Glutamatergic neuron (in vitro differentiated cells): ENCODE results near the gene MMAB. TPM values are rescaled to one million over a fixed set of nuclear protein-coding genes. Genes with fewer than 3 reads are reported as not detected.

Experiments used
- DNase-seq: peaks from one replicate; pipeline ENCODE4 v3.0.0; 2022
- H3K27ac Mint-ChIP-seq: one replicate; pipeline ENCODE4 v1.8.0; 2020; ENCODE audit warnings: mild to moderate bottlenecking, mixed read lengths, inconsistent platforms; ENCODE audit not compliant: unreplicated experiment
- H3K27me3 Mint-ChIP-seq: one replicate; pipeline ENCODE4 v1.8.0; 2020; ENCODE audit warnings: mild to moderate bottlenecking, moderate library complexity, mixed read lengths, inconsistent platforms; ENCODE audit not compliant: unreplicated experiment
- H3K36me3 Mint-ChIP-seq: one replicate; pipeline ENCODE4 v1.8.0; 2020; ENCODE audit warnings: mild to moderate bottlenecking, mixed read lengths, inconsistent platforms; ENCODE audit not compliant: unreplicated experiment
- H3K4me1 Mint-ChIP-seq: one replicate; pipeline ENCODE4 v1.8.0; 2020; ENCODE audit warnings: mild to moderate bottlenecking, low read depth, mixed read lengths, inconsistent platforms; ENCODE audit not compliant: unreplicated experiment
- H3K4me3 Mint-ChIP-seq: one replicate; pipeline ENCODE4 v1.8.0; 2020; ENCODE audit warnings: mild to moderate bottlenecking, mixed read lengths, inconsistent platforms; ENCODE audit not compliant: unreplicated experiment
- H3K9me3 Mint-ChIP-seq: one replicate; pipeline ENCODE4 v1.8.0; 2020; ENCODE audit warnings: mild to moderate bottlenecking, moderate library complexity, mixed read lengths, inconsistent platforms; ENCODE audit not compliant: unreplicated experiment
- CTCF ChIP-seq: fragments of 200-600 bp; sonication (generic); IDR thresholded peaks from one replicate; pipeline ENCODE4 v1.5.0; 2021; ENCODE audit not compliant: partially characterized antibody, unreplicated experiment
- total RNA-seq: library from RNA; stranded (reverse); fragmentation: NEBNext Ultra II Directional; extraction: Animal tissue kit (Norgen Biotek cat#: 25700); gene quantifications from one replicate; pipeline ENCODE4 v1.2.1, GENCODE V29; 2021; ENCODE audit not compliant: unreplicated experiment

Gene MMAB
- total RNA-seq, 1 donor from 2014 or later, result 28.7 TPM

- peaks cover 6% of the 10 kb centered on the region for H3K9me3 Mint-ChIP-seq
- H3K36me3 Mint-ChIP-seq, result peaks cover 4% of the 10 kb centered on the region
- H3K27ac Mint-ChIP-seq, result no peak overlapping the region
- peaks cover 8% of the 10 kb centered on the region for H3K27me3 Mint-ChIP-seq
- H3K4me1 Mint-ChIP-seq, result peaks cover 1% of the 10 kb centered on the region
- DNase-seq, result no peak
- H3K4me3 Mint-ChIP-seq, result no peak overlapping the region
- TF ChIP-seq CTCF, result no peak
Measured at GRCh38 chr12:109566424-109566823, 6.9 kb downstream of the MMAB start.

DNA sequence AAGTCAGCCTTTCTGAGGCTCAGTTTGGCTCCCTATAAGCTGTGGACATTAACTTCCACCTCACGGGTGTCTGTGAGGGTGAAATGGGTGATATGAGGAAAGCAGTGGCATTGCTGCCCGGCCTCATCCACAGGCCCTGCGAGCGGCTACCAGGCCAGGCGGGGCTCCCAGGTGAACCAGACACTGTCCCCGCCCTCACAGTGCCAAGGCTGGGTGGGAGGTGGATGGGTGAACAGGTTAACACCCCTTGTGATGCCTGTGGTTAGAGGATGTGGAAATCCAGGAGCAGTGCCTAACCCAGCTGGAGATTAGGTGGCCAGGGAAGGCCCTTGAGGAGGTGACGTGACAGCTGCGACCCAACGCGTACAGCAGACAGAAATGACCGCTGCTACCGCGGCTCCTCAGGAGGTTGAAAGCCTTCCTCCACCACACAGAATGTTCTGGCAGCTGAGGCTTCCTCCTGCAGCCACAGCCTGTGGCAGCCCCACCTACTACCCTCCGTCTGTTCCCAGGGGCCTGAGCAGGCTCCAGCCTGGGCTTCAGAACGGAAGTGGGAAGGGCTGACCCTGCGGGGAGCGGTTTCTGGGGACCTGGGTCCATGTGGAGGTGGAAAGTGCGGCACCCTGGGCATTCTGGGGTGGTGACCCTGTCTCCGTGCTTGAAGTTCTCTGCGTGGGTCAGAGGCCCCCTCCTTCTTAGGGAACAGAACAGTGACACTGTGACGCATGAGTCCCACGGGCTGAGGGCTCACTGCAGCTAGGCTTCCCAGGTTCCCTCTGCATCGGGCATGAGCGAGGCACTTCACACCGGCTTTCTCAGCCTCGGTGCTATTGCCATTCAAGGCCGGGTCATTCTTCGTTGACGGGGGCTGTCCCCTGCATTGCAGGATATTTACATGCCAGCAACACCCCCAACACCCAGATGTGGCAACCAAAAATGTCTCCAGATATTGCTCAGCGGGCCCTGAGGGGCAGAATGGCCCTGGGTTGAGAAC is 9.7 kb downstream of the MMAB start:
- peaks cover 6% of the 10 kb centered on the region for H3K9me3 Mint-ChIP-seq

GRCh38 chr12:109562871-109563270 is 10.4 kb downstream of the MMAB start:
- no peak for DNase-seq
- TF ChIP-seq CTCF, result no peak
- Mint-ChIP-seq H3K27me3 (peaks cover 8% of the 10 kb centered on the region), H3K36me3 (peaks cover 4% of the 10 kb centered on the region), H3K4me3 (no peak overlapping the region), H3K27ac (no peak overlapping the region), H3K4me1 (no peaks in the 10 kb centered on the region), H3K9me3 (peaks cover 6% of the 10 kb centered on the region)

More for the DNA sequence above, 9.7 kb downstream of the MMAB start:
- no peak for TF ChIP-seq CTCF
- Mint-ChIP-seq H3K27me3 (peaks cover 8% of the 10 kb centered on the region), H3K36me3 (peaks cover 4% of the 10 kb centered on the region), H3K4me3 (no peak overlapping the region), H3K27ac (no peak overlapping the region), H3K4me1 (no peaks in the 10 kb centered on the region)
- no peak for DNase-seq

DNA sequence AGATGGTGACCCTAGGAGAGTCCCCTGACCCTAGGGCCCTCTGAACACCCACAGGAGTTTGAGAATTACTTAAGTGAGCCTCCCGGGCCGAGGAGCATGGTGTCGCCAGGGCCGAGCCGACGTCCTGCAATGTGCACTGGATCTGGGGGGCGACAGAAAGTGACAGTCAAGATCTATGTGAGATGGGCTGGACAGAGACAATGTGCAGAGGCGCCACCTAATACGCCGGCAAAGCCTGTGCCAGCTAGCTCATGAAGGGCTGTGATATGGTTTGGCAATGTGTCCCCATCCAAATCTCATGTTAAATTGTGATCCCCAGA is 11.6 kb downstream of the MMAB start:
- Mint-ChIP-seq H3K9me3 (peaks cover 6% of the 10 kb centered on the region), H3K36me3 (peaks cover 1% of the 10 kb centered on the region), H3K4me1 (no peaks in the 10 kb centered on the region), H3K4me3 (no peak overlapping the region), H3K27me3 (peaks cover 8% of the 10 kb centered on the region), H3K27ac (no peak overlapping the region)
- no peak for DNase-seq
- TF ChIP-seq CTCF, result no peak
